ENCODE results near the gene TEX38. TPM values are rescaled to one million over a fixed set of nuclear protein-coding genes. Genes with fewer than 3 reads are reported as not detected.

Gene TEX38
- total and polyA plus RNA-seq, 2 of the 13 experiments (the other 11 are each of a cell fraction or from before 2014, with no cell fraction given), result 0.18 TPM; not detected in 1

DNA sequence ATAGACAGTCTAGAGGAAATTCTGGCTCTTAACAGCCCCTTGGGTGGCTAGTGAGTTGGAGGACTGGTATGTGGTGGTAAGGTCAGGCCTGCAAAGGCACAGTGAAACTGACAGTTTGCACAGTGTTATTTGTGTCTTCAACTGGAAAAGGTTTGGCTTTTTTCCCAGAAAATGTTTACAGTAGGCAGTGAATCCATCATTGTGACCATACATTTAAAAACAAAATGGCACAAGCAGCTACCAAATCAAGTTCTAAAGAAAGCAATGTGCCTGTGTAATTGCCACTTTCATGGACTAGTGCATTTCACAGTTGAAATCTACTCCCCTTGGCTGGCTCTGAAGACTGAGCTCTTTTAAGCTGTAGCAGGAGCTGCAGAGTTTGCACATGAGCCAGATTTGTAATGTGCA lies 28.3 kb upstream of the TEX38 start (continued):
- TF ChIP-seq, protein P1, sequence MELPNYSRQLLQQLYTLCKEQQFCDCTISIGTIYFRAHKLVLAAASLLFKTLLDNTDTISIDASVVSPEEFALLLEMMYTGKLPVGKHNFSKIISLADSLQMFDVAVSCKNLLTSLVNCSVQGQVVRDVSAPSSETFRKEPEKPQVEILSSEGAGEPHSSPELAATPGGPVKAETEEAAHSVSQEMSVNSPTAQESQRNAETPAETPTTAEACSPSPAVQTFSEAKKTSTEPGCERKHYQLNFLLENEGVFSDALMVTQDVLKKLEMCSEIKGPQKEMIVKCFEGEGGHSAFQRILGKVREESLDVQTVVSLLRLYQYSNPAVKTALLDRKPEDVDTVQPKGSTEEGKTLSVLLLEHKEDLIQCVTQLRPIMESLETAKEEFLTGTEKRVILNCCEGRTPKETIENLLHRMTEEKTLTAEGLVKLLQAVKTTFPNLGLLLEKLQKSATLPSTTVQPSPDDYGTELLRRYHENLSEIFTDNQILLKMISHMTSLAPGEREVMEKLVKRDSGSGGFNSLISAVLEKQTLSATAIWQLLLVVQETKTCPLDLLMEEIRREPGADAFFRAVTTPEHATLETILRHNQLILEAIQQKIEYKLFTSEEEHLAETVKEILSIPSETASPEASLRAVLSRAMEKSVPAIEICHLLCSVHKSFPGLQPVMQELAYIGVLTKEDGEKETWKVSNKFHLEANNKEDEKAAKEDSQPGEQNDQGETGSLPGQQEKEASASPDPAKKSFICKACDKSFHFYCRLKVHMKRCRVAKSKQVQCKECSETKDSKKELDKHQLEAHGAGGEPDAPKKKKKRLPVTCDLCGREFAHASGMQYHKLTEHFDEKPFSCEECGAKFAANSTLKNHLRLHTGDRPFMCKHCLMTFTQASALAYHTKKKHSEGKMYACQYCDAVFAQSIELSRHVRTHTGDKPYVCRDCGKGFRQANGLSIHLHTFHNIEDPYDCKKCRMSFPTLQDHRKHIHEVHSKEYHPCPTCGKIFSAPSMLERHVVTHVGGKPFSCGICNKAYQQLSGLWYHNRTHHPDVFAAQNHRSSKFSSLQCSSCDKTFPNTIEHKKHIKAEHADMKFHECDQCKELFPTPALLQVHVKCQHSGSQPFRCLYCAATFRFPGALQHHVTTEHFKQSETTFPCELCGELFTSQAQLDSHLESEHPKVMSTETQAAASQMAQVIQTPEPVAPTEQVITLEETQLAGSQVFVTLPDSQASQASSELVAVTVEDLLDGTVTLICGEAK (IDR thresholded peaks at IDR 0.05), result no peak
- TF ChIP-seq, protein P1 (CRISPR knock-in tag; IDR thresholded peaks at IDR 0.05), result no peak
- TF ChIP-seq, protein P2, sequence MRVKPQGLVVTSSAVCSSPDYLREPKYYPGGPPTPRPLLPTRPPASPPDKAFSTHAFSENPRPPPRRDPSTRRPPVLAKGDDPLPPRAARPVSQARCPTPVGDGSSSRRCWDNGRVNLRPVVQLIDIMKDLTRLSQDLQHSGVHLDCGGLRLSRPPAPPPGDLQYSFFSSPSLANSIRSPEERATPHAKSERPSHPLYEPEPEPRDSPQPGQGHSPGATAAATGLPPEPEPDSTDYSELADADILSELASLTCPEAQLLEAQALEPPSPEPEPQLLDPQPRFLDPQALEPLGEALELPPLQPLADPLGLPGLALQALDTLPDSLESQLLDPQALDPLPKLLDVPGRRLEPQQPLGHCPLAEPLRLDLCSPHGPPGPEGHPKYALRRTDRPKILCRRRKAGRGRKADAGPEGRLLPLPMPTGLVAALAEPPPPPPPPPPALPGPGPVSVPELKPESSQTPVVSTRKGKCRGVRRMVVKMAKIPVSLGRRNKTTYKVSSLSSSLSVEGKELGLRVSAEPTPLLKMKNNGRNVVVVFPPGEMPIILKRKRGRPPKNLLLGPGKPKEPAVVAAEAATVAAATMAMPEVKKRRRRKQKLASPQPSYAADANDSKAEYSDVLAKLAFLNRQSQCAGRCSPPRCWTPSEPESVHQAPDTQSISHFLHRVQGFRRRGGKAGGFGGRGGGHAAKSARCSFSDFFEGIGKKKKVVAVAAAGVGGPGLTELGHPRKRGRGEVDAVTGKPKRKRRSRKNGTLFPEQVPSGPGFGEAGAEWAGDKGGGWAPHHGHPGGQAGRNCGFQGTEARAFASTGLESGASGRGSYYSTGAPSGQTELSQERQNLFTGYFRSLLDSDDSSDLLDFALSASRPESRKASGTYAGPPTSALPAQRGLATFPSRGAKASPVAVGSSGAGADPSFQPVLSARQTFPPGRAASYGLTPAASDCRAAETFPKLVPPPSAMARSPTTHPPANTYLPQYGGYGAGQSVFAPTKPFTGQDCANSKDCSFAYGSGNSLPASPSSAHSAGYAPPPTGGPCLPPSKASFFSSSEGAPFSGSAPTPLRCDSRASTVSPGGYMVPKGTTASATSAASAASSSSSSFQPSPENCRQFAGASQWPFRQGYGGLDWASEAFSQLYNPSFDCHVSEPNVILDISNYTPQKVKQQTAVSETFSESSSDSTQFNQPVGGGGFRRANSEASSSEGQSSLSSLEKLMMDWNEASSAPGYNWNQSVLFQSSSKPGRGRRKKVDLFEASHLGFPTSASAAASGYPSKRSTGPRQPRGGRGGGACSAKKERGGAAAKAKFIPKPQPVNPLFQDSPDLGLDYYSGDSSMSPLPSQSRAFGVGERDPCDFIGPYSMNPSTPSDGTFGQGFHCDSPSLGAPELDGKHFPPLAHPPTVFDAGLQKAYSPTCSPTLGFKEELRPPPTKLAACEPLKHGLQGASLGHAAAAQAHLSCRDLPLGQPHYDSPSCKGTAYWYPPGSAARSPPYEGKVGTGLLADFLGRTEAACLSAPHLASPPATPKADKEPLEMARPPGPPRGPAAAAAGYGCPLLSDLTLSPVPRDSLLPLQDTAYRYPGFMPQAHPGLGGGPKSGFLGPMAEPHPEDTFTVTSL (CRISPR knock-in tag; IDR thresholded peaks at IDR 0.05; ENCODE audit: borderline replicate concordance), result peak; percentile 38; the same call in 1 of the 2 replicates
- TF ChIP-seq, protein P3, sequence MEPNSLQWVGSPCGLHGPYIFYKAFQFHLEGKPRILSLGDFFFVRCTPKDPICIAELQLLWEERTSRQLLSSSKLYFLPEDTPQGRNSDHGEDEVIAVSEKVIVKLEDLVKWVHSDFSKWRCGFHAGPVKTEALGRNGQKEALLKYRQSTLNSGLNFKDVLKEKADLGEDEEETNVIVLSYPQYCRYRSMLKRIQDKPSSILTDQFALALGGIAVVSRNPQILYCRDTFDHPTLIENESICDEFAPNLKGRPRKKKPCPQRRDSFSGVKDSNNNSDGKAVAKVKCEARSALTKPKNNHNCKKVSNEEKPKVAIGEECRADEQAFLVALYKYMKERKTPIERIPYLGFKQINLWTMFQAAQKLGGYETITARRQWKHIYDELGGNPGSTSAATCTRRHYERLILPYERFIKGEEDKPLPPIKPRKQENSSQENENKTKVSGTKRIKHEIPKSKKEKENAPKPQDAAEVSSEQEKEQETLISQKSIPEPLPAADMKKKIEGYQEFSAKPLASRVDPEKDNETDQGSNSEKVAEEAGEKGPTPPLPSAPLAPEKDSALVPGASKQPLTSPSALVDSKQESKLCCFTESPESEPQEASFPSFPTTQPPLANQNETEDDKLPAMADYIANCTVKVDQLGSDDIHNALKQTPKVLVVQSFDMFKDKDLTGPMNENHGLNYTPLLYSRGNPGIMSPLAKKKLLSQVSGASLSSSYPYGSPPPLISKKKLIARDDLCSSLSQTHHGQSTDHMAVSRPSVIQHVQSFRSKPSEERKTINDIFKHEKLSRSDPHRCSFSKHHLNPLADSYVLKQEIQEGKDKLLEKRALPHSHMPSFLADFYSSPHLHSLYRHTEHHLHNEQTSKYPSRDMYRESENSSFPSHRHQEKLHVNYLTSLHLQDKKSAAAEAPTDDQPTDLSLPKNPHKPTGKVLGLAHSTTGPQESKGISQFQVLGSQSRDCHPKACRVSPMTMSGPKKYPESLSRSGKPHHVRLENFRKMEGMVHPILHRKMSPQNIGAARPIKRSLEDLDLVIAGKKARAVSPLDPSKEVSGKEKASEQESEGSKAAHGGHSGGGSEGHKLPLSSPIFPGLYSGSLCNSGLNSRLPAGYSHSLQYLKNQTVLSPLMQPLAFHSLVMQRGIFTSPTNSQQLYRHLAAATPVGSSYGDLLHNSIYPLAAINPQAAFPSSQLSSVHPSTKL (CRISPR knock-in tag; IDR thresholded peaks at IDR 0.05), result 0 out of 2 replicates have a peak, but pooled peaks have one; percentile 20
- 0 out of 2 replicates have a peak, but pooled peaks have one; percentile 26 for TF ChIP-seq ZNF292 (CRISPR knock-in tag; IDR thresholded peaks at IDR 0.05; ENCODE audit: borderline replicate concordance, low read depth)
- TF ChIP-seq ZKSCAN8 (CRISPR knock-in tag; IDR thresholded peaks at IDR 0.05; ENCODE audit: borderline replicate concordance), result peak; percentile 55; the same call in 1 of the 2 replicates
- TF ChIP-seq GATAD2A (CRISPR knock-in tag; IDR thresholded peaks at IDR 0.05), result peak; percentile 23; the same call in 1 of the 2 replicates
- TF ChIP-seq SP1 (IDR thresholded peaks at IDR 0.05), result no peak
- TF ChIP-seq SP1 (CRISPR knock-in tag; IDR thresholded peaks at IDR 0.05), result no peak
- TF ChIP-seq ZFY (CRISPR knock-in tag; IDR thresholded peaks at IDR 0.05), result no peak
- TF ChIP-seq ZBTB1 (CRISPR knock-in tag; IDR thresholded peaks at IDR 0.05; ENCODE audit: borderline replicate concordance), result no peak
- TF ChIP-seq MLLT10 (CRISPR knock-in tag; IDR thresholded peaks at IDR 0.05), result no peak
